ENCODE results near the gene EIF5AL1.
"Not testable (repeated sequence)": the region's sequence is repeated elsewhere in the genome, so short reads cannot be mapped to it uniquely, and the experiment has no call there.

DNA sequence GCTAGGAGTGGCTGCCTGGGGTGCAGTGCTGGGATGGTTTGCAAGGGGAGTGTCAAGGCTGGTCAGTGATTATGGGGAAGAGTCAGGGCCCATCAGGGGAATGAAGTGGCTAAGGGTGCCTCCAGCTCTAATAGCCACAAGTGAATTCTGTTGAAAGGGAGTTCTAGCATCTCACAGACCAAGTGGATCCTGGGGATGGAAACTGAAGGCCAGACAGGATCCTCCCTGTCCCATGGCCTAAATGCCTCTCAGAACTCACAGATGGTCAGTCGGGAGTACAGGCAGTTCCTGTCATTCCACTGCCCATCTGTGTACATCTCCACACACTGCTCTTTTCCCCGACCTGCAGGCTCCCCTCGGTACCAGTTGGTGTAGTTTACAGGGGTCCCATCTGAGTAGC is 44.6 kb downstream of the EIF5AL1 start:
- TF ChIP-seq, protein P1, sequence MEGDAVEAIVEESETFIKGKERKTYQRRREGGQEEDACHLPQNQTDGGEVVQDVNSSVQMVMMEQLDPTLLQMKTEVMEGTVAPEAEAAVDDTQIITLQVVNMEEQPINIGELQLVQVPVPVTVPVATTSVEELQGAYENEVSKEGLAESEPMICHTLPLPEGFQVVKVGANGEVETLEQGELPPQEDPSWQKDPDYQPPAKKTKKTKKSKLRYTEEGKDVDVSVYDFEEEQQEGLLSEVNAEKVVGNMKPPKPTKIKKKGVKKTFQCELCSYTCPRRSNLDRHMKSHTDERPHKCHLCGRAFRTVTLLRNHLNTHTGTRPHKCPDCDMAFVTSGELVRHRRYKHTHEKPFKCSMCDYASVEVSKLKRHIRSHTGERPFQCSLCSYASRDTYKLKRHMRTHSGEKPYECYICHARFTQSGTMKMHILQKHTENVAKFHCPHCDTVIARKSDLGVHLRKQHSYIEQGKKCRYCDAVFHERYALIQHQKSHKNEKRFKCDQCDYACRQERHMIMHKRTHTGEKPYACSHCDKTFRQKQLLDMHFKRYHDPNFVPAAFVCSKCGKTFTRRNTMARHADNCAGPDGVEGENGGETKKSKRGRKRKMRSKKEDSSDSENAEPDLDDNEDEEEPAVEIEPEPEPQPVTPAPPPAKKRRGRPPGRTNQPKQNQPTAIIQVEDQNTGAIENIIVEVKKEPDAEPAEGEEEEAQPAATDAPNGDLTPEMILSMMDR (IDR thresholded peaks at IDR 0.05) = not testable (repeated sequence)
- TF ChIP-seq, protein P2, sequence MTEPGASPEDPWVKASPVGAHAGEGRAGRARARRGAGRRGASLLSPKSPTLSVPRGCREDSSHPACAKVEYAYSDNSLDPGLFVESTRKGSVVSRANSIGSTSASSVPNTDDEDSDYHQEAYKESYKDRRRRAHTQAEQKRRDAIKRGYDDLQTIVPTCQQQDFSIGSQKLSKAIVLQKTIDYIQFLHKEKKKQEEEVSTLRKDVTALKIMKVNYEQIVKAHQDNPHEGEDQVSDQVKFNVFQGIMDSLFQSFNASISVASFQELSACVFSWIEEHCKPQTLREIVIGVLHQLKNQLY (CRISPR knock-in tag; IDR thresholded peaks at IDR 0.05) = not testable (repeated sequence)

Measured in WTC11 (cell line).